Measurements from ENCODE around the gene GRAMD4.
"Not testable (repeated sequence)": the region's sequence is repeated elsewhere in the genome, so short reads cannot be mapped to it uniquely, and the experiment has no call there.

DNA sequence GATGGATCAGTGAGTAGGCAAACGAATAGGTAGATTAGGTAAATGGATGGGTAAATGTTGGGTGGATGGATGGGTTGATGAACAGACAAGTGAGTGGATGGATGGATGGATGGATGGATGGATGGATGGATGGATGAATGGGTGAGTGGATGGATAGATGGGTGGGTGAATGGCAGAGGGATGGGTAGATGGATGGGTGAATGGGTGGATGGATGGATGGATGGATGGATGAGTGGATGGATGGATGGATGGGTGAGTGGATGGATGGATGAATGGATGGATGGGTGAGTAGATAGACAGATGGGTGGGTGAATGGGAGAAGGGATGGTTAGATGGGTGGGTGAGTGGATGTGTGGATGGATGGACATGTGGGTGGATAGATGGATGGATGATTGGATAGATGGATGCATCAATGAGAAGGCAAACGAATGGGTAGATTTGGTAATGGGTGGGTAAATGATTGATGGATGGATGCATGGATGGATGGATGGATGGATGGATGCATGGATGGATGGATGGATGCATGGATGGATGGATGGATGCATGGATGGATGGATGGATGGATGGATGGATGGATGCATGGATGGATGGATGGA lies 28.1 kb downstream of the GRAMD4 start:
- TF ChIP-seq, protein P1, sequence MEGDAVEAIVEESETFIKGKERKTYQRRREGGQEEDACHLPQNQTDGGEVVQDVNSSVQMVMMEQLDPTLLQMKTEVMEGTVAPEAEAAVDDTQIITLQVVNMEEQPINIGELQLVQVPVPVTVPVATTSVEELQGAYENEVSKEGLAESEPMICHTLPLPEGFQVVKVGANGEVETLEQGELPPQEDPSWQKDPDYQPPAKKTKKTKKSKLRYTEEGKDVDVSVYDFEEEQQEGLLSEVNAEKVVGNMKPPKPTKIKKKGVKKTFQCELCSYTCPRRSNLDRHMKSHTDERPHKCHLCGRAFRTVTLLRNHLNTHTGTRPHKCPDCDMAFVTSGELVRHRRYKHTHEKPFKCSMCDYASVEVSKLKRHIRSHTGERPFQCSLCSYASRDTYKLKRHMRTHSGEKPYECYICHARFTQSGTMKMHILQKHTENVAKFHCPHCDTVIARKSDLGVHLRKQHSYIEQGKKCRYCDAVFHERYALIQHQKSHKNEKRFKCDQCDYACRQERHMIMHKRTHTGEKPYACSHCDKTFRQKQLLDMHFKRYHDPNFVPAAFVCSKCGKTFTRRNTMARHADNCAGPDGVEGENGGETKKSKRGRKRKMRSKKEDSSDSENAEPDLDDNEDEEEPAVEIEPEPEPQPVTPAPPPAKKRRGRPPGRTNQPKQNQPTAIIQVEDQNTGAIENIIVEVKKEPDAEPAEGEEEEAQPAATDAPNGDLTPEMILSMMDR (IDR thresholded peaks at IDR 0.05), result not testable (repeated sequence)
- not testable (repeated sequence) for TF ChIP-seq POLR2AphosphoS5, POLR2A (IDR thresholded peaks at IDR 0.05)

Measured in transverse colon (tissue), 4 donors.